ENCODE data around the gene CA12. TPM values are rescaled to one million over a fixed set of nuclear protein-coding genes. Genes with fewer than 3 reads are reported as not detected.

Gene CA12
- total RNA-seq, 2 experiments from 2014 or later = 0.20 TPM; not detected in 1

GRCh38 chr15:63380151-63380807, 1.4 kb downstream of the CA12 start:
- Mint-ChIP-seq H3K27ac (no peak overlapping the region), H3K9me3 (no peaks in the 10 kb centered on the region), H3K27me3 (peaks cover 63% of the 10 kb centered on the region), H3K4me3 (no peak overlapping the region), H3K36me3 (ENCODE audit: low read depth) (no peaks in the 10 kb centered on the region), H3K4me1 (peaks cover 31% of the 10 kb centered on the region)
- POLR2A ChIA-PET = no interaction called here
- no peak for DNase-seq
- CTCF ChIA-PET = interaction anchor here (1.4 kb wide), 1 partner anchor 89 kb away, joined by 3 read pairs; no protein-coding TSS in a partner anchor

GRCh38 chr15:63379492-63380150, 2.0 kb downstream of the CA12 start:
- Mint-ChIP-seq H3K4me3 (no peak overlapping the region), H3K4me1 (peaks cover 38% of the 10 kb centered on the region), H3K9me3 (no peaks in the 10 kb centered on the region), H3K36me3 (ENCODE audit: low read depth) (no peaks in the 10 kb centered on the region), H3K27ac (no peak overlapping the region), H3K27me3 (peaks cover 60% of the 10 kb centered on the region)
- DNase-seq = no peak
- POLR2A ChIA-PET = no interaction called here
- CTCF ChIA-PET = interaction anchor here (1.4 kb wide), 1 partner anchor 88 kb away, joined by 3 read pairs; no protein-coding TSS in a partner anchor

GRCh38 chr15:63378946-63379345, 2.7 kb downstream of the CA12 start:
- Mint-ChIP-seq H3K4me1 (peaks cover 45% of the 10 kb centered on the region), H3K4me3 (no peak overlapping the region), H3K36me3 (ENCODE audit: low read depth) (no peaks in the 10 kb centered on the region), H3K27ac (no peak overlapping the region), H3K27me3 (peaks cover 55% of the 10 kb centered on the region), H3K9me3 (no peaks in the 10 kb centered on the region)
- DNase-seq = no peak
- ChIA-PET POLR2A (no interaction called here), CTCF (interaction anchor here (1.4 kb wide), 1 partner anchor 88 kb away, joined by 3 read pairs; no protein-coding TSS in a partner anchor)

- no peak overlapping the region for H3K4me3 Mint-ChIP-seq
- CTCF ChIA-PET = no interaction called here
Measured at GRCh38 chr15:63374686-63375520, 6.7 kb downstream of the CA12 start.

GRCh38 chr15:63373866-63374548, 7.6 kb downstream of the CA12 start:
- Mint-ChIP-seq H3K27ac (no peak overlapping the region), H3K27me3 (peaks cover 16% of the 10 kb centered on the region), H3K4me3 (no peak overlapping the region), H3K9me3 (no peaks in the 10 kb centered on the region), H3K4me1 (peaks cover 45% of the 10 kb centered on the region), H3K36me3 (ENCODE audit: low read depth) (no peaks in the 10 kb centered on the region)
- ChIA-PET POLR2A (no interaction called here), CTCF (no interaction called here)
- DNase-seq = no peak

More at GRCh38 chr15:63374686-63375520, 6.7 kb downstream of the CA12 start:
- no peaks in the 10 kb centered on the region for H3K9me3 Mint-ChIP-seq
- no peak overlapping the region for H3K27ac Mint-ChIP-seq
- peaks cover 45% of the 10 kb centered on the region for H3K4me1 Mint-ChIP-seq
- no peaks in the 10 kb centered on the region for H3K36me3 Mint-ChIP-seq (ENCODE audit: low read depth)
- peak; percentile 64 for DNase-seq
- POLR2A ChIA-PET = no interaction called here
- peaks cover 19% of the 10 kb centered on the region for H3K27me3 Mint-ChIP-seq

- no peak for DNase-seq
- H3K36me3 Mint-ChIP-seq (ENCODE audit: low read depth) = no peaks in the 10 kb centered on the region
- ChIA-PET POLR2A (no interaction called here), CTCF (no interaction called here)
- no peak overlapping the region for H3K4me3 Mint-ChIP-seq
- no peaks in the 10 kb centered on the region for H3K9me3 Mint-ChIP-seq
- no peak overlapping the region for H3K27ac Mint-ChIP-seq
- H3K4me1 Mint-ChIP-seq = peaks cover 45% of the 10 kb centered on the region
- peaks cover 13% of the 10 kb centered on the region for H3K27me3 Mint-ChIP-seq
Measured at GRCh38 chr15:63373330-63373729, 8.3 kb downstream of the CA12 start.

- Mint-ChIP-seq H3K27ac (no peak overlapping the region), H3K36me3 (ENCODE audit: low read depth) (no peaks in the 10 kb centered on the region), H3K27me3 (peaks cover 11% of the 10 kb centered on the region), H3K4me1 (peaks cover 45% of the 10 kb centered on the region), H3K9me3 (no peaks in the 10 kb centered on the region), H3K4me3 (no peak overlapping the region)
- DNase-seq = no peak
- ChIA-PET POLR2A (no interaction called here), CTCF (no interaction called here)
Measured at GRCh38 chr15:63372753-63373152, 8.9 kb downstream of the CA12 start.

GRCh38 chr15:63372018-63372705, 9.5 kb downstream of the CA12 start:
- H3K4me3 Mint-ChIP-seq = no peak overlapping the region
- H3K27ac Mint-ChIP-seq = peak overlapping the region; percentile 27
- peaks cover 7% of the 10 kb centered on the region for H3K27me3 Mint-ChIP-seq
- H3K9me3 Mint-ChIP-seq = no peaks in the 10 kb centered on the region
- POLR2A ChIA-PET = no interaction called here
- peaks cover 45% of the 10 kb centered on the region for H3K4me1 Mint-ChIP-seq
- CTCF ChIA-PET = interaction anchor here (1.0 kb wide), 1 partner anchor 31 kb away, joined by 3 read pairs; no protein-coding TSS in a partner anchor
- H3K36me3 Mint-ChIP-seq (ENCODE audit: low read depth) = no peaks in the 10 kb centered on the region
- no peak for DNase-seq

- peak overlapping the region; percentile 27 for H3K27ac Mint-ChIP-seq
- no peak for DNase-seq
- peaks cover 41% of the 10 kb centered on the region for H3K4me1 Mint-ChIP-seq
- no peak overlapping the region for H3K4me3 Mint-ChIP-seq
- no peaks in the 10 kb centered on the region for H3K36me3 Mint-ChIP-seq (ENCODE audit: low read depth)
- ChIA-PET POLR2A (no interaction called here), CTCF (interaction anchor here (1.0 kb wide), 1 partner anchor 31 kb away, joined by 3 read pairs; no protein-coding TSS in a partner anchor)
- no peaks in the 10 kb centered on the region for H3K9me3 Mint-ChIP-seq
- peaks cover 3% of the 10 kb centered on the region for H3K27me3 Mint-ChIP-seq
Measured at GRCh38 chr15:63371297-63371918, 10.2 kb downstream of the CA12 start.

GRCh38 chr15:63370764-63371163, 10.9 kb downstream of the CA12 start:
- H3K27ac Mint-ChIP-seq = no peak overlapping the region
- H3K9me3 Mint-ChIP-seq = no peaks in the 10 kb centered on the region
- no peak for DNase-seq
- POLR2A ChIA-PET = no interaction called here
- peaks cover 6% of the 10 kb centered on the region for H3K27me3 Mint-ChIP-seq
- CTCF ChIA-PET = no interaction called here
- no peak overlapping the region for H3K4me3 Mint-ChIP-seq
- peaks cover 35% of the 10 kb centered on the region for H3K4me1 Mint-ChIP-seq
- no peaks in the 10 kb centered on the region for H3K36me3 Mint-ChIP-seq (ENCODE audit: low read depth)

- peaks cover 26% of the 10 kb centered on the region for H3K4me1 Mint-ChIP-seq
- H3K9me3 Mint-ChIP-seq = no peaks in the 10 kb centered on the region
- CTCF ChIA-PET = interaction anchor here (0.6 kb wide), 1 partner anchor 728 kb away, joined by 3 read pairs; no protein-coding TSS in a partner anchor
- H3K27ac Mint-ChIP-seq = no peak overlapping the region
- no peak overlapping the region for H3K4me3 Mint-ChIP-seq
- peaks cover 8% of the 10 kb centered on the region for H3K27me3 Mint-ChIP-seq
- DNase-seq = no peak
- POLR2A ChIA-PET = no interaction called here
- no peaks in the 10 kb centered on the region for H3K36me3 Mint-ChIP-seq (ENCODE audit: low read depth)
Measured at GRCh38 chr15:63369781-63370180, 11.9 kb downstream of the CA12 start.

GRCh38 chr15:63369296-63369695, 12.3 kb downstream of the CA12 start:
- peaks cover 21% of the 10 kb centered on the region for H3K4me1 Mint-ChIP-seq
- no peak overlapping the region for H3K27ac Mint-ChIP-seq
- no peaks in the 10 kb centered on the region for H3K36me3 Mint-ChIP-seq (ENCODE audit: low read depth)

More at GRCh38 chr15:63369296-63369695, 12.3 kb downstream of the CA12 start:
- CTCF ChIA-PET = interaction anchor here (0.6 kb wide), 1 partner anchor 727 kb away, joined by 3 read pairs; no protein-coding TSS in a partner anchor
- POLR2A ChIA-PET = no interaction called here
- no peak overlapping the region for H3K4me3 Mint-ChIP-seq
- no peaks in the 10 kb centered on the region for H3K9me3 Mint-ChIP-seq
- no peak for DNase-seq
- H3K27me3 Mint-ChIP-seq = peaks cover 9% of the 10 kb centered on the region

Data from activated CD4-positive, alpha-beta memory T cell treated with anti-CD3 and anti-CD28 coated beads, Interleukin-2, amount 10 ng/mL, durations not matched to agents 7 days and 5 days (primary cell).